GM12878 (cell line): ENCODE data around the gene TMEM253. TPM values are rescaled to one million over a fixed set of nuclear protein-coding genes. Genes with fewer than 3 reads are reported as not detected.
A peak's percentile ranks its signal among the peaks of the same experiment; 100 is the strongest.

ENCODE experiments used
- ATAC-seq: fragments of 200-7000 bp; cut with Tn5 transposase; 3 replicates; pipeline ENCODE4 v1.9.1; 2020; ENCODE audit warnings: mild to moderate bottlenecking, moderate library complexity
- BruUV-seq: library from RNA; stranded (reverse); fragments of 400-500 nt; replicated peaks from 2 replicates; lab custom pipeline; 2021; lab: Mats Ljungman, UMichigan
- CTCF ChIA-PET: fragments of 300-600 bp; sonication (Branson Sonifier 250); formaldehyde crosslinking; extraction: SDS; loops from one replicate; lab custom pipeline; 2021; ENCODE audit warnings: inconsistent platforms; lab: Yijun Ruan, JAX
- POLR2A ChIA-PET: fragments of 350-600 bp; formaldehyde crosslinking; extraction: SDS; loops from one replicate; lab custom pipeline; 2021; ENCODE audit warnings: inconsistent platforms; lab: Charles Lee
- RAD21 ChIA-PET: fragments of 300-600 bp; sonication (Branson Sonifier 250); formaldehyde crosslinking; loops from one replicate; lab custom pipeline; 2023; ENCODE audit warnings: antibody characterized with exemption; ENCODE audit not compliant: unreplicated experiment; lab: Charles Lee
- SMC1A ChIA-PET: fragments of 300-600 bp; sonication (Branson Sonifier 250); formaldehyde crosslinking; loops from one replicate; lab custom pipeline; 2023; ENCODE audit not compliant: unreplicated experiment, uncharacterized antibody; lab: Charles Lee
- DNase-seq: peaks from one replicate; pipeline ENCODE4 v3.0.0-alpha.2; 2011; ENCODE audit warnings: low read depth, low spot score
- FAIRE-seq: peaks from 3 replicates; lab custom pipeline; 2011; peaks lifted over from hg19 to GRCh38; lab: Jason Lieb, UNC
- H2AFZ ChIP-seq: 2 replicates; pipeline ENCODE4 v1.6.0; 2011; ENCODE audit warnings: low read depth, low read length, control low read depth; ENCODE audit not compliant: control insufficient read depth
- H3K27ac ChIP-seq: 2 replicates; pipeline ENCODE4 v1.5.1; 2011; ENCODE audit warnings: control low read depth; ENCODE audit not compliant: control insufficient read depth, insufficient read depth
- H3K27me3 ChIP-seq, 2 experiments: replicated peaks in 1 of 2; 2 replicates each; pipeline versions ENCODE4 v1.6.0 to v1.6.1; 2011; ENCODE audit warnings: low read length in 1 of 2; ENCODE audit not compliant: control insufficient read depth in 2 of 2, insufficient read depth in 2 of 2
- H3K36me3 ChIP-seq, 2 experiments: 2 replicates each; pipeline ENCODE4 v1.5.1; 2011; ENCODE audit warnings: low read length in 1 of 2; ENCODE audit not compliant: control insufficient read depth in 2 of 2, insufficient read depth in 2 of 2
- H3K4me1 ChIP-seq: 2 replicates; pipeline ENCODE4 v1.6.1; 2011; ENCODE audit warnings: mild to moderate bottlenecking, low read length, moderate library complexity, mixed read lengths; ENCODE audit not compliant: control insufficient read depth, insufficient read depth
- H3K4me2 ChIP-seq: 2 replicates; pipeline ENCODE4 v1.6.0; 2011; ENCODE audit warnings: control low read depth; ENCODE audit not compliant: control insufficient read depth, insufficient read depth
- H3K4me3 ChIP-seq: fragments of 200-600 bp; sonication (generic); 2 replicates; pipeline ENCODE4 v1.5.1; 2016
- H3K79me2 ChIP-seq: 2 replicates; pipeline ENCODE4 v1.6.0; 2011; ENCODE audit warnings: low read length; ENCODE audit not compliant: control insufficient read depth, insufficient read depth
- H3K9ac ChIP-seq: 2 replicates; pipeline ENCODE4 v1.8.0; 2011; ENCODE audit warnings: low read length, control low read depth, mixed read lengths; ENCODE audit not compliant: control insufficient read depth, insufficient read depth
- H3K9me3 ChIP-seq: replicated peaks from 3 replicates; pipeline ENCODE4 v1.5.1; 2011; ENCODE audit warnings: mild to moderate bottlenecking, low read length; ENCODE audit not compliant: control insufficient read depth, insufficient read depth
- H4K20me1 ChIP-seq: 2 replicates; pipeline ENCODE4 v1.6.0; 2011; ENCODE audit not compliant: control insufficient read depth, insufficient read depth
- LARP7 ChIP-seq: fragments of 450-650 bp; IDR thresholded peaks from 2 replicates; pipeline ENCODE4 v1.6.1; 2017; ENCODE audit warnings: mild to moderate bottlenecking
- WGBS: methylation state at CpG from one replicate; pipeline ENCODE4 v1.1.6; 2016; ENCODE audit warnings: low lambda C conversion rate; ENCODE audit not compliant: insufficient replicate concordance, insufficient coverage; ENCODE audit errors: missing lambda C conversion rate; 5-methylcytosine and 5-hydroxymethylcytosine counted together
- in situ Hi-C: fragments of 300-500 bp; cut with MboI; formaldehyde crosslinking; loops from 9 replicates; pipeline ENCODE4 v1.14.3; 2018; ENCODE audit warnings: mixed read lengths
- intact Hi-C: fragments of 100-400 bp; cut with micrococcal nuclease; formaldehyde crosslinking; loops from one replicate; pipeline ENCODE4 v1.14.2; 2022; ENCODE audit not compliant: unreplicated experiment
- polyA plus RNA-seq, 11 experiments: library from polyadenylated mRNA; depleted of rRNA in 4 of 11; unstranded in 6 of 11; stranded (reverse) in 5 of 11; fragments of >200 nt; fragmentation: Nextera tagmentation in 4 of 11; fragmentation: Illumina TruSeq in 1 of 11; extraction: Ambion mirVana in 4 of 11; extraction: Trizol in 1 of 11; gene quantifications; 1 replicate in 1 of 11; 2 replicates in 10 of 11; pipeline versions ENCODE4 v1.2.1 to v1.2.3, GENCODE V29; 2011 to 2016; ENCODE audit warnings: inconsistent platforms in 2 of 11, missing spikeins in 2 of 11, low read depth in 1 of 11
- total RNA-seq, 4 experiments: library from RNA; depleted of rRNA in 3 of 4; stranded (reverse); fragments of >200 nt in 3 of 4; fragmentation: Illumina TruSeq in 1 of 4; extraction: Trizol in 1 of 4; gene quantifications; 2 replicates each; pipeline versions ENCODE4 v1.2.1 to v1.2.3, GENCODE V29; 2013 to 2021
- TF ChIP-seq, protein P1 (sequence below): fragments of 450-650 bp; IDR thresholded peaks from 2 replicates; pipeline ENCODE4 v1.6.1; 2017; ENCODE audit warnings: antibody characterized with exemption, mild to moderate bottlenecking, moderate library complexity

TMEM253 gene
- total and polyA plus RNA-seq, 10 of the 15 experiments (the other 5 are each of a cell fraction or from before 2014, with no cell fraction given), result 0.11 to 0.48 TPM; not detected in 8

DNA sequence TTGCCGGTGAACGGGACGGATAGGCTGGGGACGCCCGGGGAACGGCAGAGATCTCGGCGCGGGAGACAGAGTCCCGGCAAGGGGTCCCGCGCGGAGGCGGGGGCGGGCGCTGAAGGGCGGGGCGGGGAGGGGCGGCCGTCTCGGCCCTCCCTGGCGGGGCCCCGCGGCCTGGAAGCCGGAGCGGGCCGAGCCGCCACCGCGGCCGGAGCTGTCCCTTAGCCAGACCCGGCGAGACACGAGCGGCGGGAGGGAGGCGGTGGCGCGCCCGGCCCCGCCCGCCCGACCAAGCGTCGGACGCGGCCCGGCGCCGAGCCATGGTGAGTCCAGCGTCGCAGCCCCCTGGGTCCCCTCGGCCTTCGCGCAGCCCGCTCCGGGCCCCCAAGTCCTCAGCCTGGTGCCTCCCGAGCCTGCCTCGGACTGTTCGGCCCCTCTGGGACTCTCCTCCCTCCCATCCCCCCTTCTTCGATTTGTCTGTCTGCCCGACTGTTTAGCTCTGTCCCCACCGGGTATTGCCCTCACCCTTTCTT lies 30.7 kb upstream of the TMEM253 start, which contains the start of gene ARHGEF40:
TSS of gene ARHGEF40 (plus strand) at position 222 of the 527 bp plus-strand sequence. CDS start at position 315, 93 bp downstream.
- Histone ChIP-seq H2AFZ (no peak within 1 kb of the TSS), H3K9me3 (no peaks in the 10 kb centered on the region), H3K4me1 (peaks cover 29% of the 10 kb centered on the region), H3K9ac (peak within 1 kb of the TSS; percentile 35), H3K27ac (no peak within 1 kb of the TSS), H4K20me1 (no peaks in the 10 kb centered on the region), H3K36me3 (no peaks in the 10 kb centered on the region), H3K27me3 (peaks cover 9 to 20% of the 10 kb centered on the region in 2 experiments), H3K4me3 (peak within 1 kb of the TSS; percentile 67), H3K79me2 (no peaks in the 10 kb centered on the region), H3K4me2 (peak within 1 kb of the TSS; percentile 67)
- ChIA-PET POLR2A (interaction anchor here (0.6 to 2.6 kb wide), 3 partner anchors 35 to 376 kb away, joined by 3 to 21 read pairs (median 7); no protein-coding TSS in a partner anchor), CTCF (interaction anchor here (0.7 to 5.6 kb wide), 9 partner anchors 8 to 245 kb away, joined by 3 to 100 read pairs (median 16); partner anchors contain the start of gene TMEM253), RAD21 (interaction anchor here (1.3 to 3.0 kb wide), 6 partner anchors 22 to 55 kb away, joined by 4 to 42 read pairs (median 13); no protein-coding TSS in a partner anchor), SMC1A (interaction anchor here (1.0 to 3.1 kb wide), 5 partner anchors 25 to 428 kb away, joined by 3 to 30 read pairs (median 8); no protein-coding TSS in a partner anchor)
- 3% methylated on average over 6 of the region's 63 CpGs for WGBS
- TF ChIP-seq, protein P1, sequence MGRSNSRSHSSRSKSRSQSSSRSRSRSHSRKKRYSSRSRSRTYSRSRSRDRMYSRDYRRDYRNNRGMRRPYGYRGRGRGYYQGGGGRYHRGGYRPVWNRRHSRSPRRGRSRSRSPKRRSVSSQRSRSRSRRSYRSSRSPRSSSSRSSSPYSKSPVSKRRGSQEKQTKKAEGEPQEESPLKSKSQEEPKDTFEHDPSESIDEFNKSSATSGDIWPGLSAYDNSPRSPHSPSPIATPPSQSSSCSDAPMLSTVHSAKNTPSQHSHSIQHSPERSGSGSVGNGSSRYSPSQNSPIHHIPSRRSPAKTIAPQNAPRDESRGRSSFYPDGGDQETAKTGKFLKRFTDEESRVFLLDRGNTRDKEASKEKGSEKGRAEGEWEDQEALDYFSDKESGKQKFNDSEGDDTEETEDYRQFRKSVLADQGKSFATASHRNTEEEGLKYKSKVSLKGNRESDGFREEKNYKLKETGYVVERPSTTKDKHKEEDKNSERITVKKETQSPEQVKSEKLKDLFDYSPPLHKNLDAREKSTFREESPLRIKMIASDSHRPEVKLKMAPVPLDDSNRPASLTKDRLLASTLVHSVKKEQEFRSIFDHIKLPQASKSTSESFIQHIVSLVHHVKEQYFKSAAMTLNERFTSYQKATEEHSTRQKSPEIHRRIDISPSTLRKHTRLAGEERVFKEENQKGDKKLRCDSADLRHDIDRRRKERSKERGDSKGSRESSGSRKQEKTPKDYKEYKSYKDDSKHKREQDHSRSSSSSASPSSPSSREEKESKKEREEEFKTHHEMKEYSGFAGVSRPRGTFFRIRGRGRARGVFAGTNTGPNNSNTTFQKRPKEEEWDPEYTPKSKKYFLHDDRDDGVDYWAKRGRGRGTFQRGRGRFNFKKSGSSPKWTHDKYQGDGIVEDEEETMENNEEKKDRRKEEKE, result no peak
- peak; percentile 66; the same call in 1 of the 2 replicates for TF ChIP-seq LARP7
- no peak for FAIRE-seq
- DNase-seq, result no peak
- peak; percentile 38 for ATAC-seq
- no TSS peak for BruUV-seq
- intact Hi-C loops, result no loop called here
- in situ Hi-C loops, result no loop called here
